NT2/D1 (cell line): ENCODE results near the gene DLAT.

Experiments
- DNase-seq: peaks from one replicate; pipeline ENCODE4 v3.0.0-alpha.2; 2011; ENCODE audit warnings: low read depth, low spot score
- H3K27me3 ChIP-seq: 2 replicates; pipeline ENCODE4 v1.6.0; 2011; ENCODE audit warnings: mild to moderate bottlenecking; ENCODE audit not compliant: insufficient read length, insufficient read depth
- H3K36me3 ChIP-seq: 2 replicates; pipeline ENCODE4 v1.6.1; 2011; ENCODE audit warnings: mild to moderate bottlenecking, low read length, mixed read lengths; ENCODE audit not compliant: insufficient read depth, insufficient read length
- H3K4me1 ChIP-seq: 2 replicates; pipeline ENCODE4 v1.5.1; 2011; ENCODE audit not compliant: insufficient read depth, insufficient read length
- H3K4me3 ChIP-seq: 2 replicates; pipeline ENCODE4 v1.5.1; 2011; ENCODE audit warnings: low read depth; ENCODE audit not compliant: insufficient read length
- H3K9ac ChIP-seq: 2 replicates; pipeline ENCODE4 v1.6.0; 2011; ENCODE audit warnings: low read depth; ENCODE audit not compliant: insufficient read length
- H3K9me3 ChIP-seq: 2 replicates; pipeline ENCODE4 v1.5.1; 2011; ENCODE audit warnings: mild to moderate bottlenecking, low read length; ENCODE audit not compliant: insufficient read depth
- SUZ12 ChIP-seq: IDR thresholded peaks from 2 replicates; pipeline ENCODE4 v1.6.1; 2011; ENCODE audit not compliant: insufficient read length, insufficient read depth; ENCODE audit errors: extremely low read depth
- YY1 ChIP-seq: IDR thresholded peaks from 2 replicates; pipeline ENCODE4 v1.6.1; 2011; ENCODE audit not compliant: insufficient read length, insufficient read depth
- ZNF274 ChIP-seq: IDR thresholded peaks from 2 replicates; pipeline ENCODE4 v1.6.1; 2011; ENCODE audit warnings: mild to moderate bottlenecking, low read depth, low read length

Gene DLAT

DNA sequence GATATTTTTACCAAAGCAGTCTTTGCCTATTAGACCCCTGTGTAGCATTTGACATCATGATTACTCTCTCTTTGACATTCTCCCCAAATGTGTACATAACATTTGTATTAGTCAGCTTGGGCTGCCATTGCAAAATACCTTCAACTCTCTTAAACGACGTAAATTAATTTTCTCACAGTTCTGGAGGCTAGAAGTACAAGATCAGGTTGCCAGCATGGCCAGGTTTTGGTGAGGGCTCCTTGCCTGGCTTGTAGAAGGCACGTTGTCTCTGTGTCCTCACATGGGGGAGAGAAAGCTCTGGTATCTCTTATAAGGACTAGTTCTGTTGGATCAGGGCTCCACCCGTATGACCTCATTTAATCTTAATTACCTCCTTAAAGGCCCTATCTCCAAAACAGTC, 12.3 kb upstream of the DLAT start:
- H3K36me3 ChIP-seq = no peaks in the 10 kb centered on the region
- no peak overlapping the region for H3K9ac ChIP-seq
- H3K27me3 ChIP-seq = no peaks in the 10 kb centered on the region
- DNase-seq = no peak
- no peaks in the 10 kb centered on the region for H3K4me1 ChIP-seq
- TF ChIP-seq SUZ12 (no peak), YY1 (no peak), ZNF274 (no peak)
- no peaks in the 10 kb centered on the region for H3K9me3 ChIP-seq
- H3K4me3 ChIP-seq = no peak overlapping the region

DNA sequence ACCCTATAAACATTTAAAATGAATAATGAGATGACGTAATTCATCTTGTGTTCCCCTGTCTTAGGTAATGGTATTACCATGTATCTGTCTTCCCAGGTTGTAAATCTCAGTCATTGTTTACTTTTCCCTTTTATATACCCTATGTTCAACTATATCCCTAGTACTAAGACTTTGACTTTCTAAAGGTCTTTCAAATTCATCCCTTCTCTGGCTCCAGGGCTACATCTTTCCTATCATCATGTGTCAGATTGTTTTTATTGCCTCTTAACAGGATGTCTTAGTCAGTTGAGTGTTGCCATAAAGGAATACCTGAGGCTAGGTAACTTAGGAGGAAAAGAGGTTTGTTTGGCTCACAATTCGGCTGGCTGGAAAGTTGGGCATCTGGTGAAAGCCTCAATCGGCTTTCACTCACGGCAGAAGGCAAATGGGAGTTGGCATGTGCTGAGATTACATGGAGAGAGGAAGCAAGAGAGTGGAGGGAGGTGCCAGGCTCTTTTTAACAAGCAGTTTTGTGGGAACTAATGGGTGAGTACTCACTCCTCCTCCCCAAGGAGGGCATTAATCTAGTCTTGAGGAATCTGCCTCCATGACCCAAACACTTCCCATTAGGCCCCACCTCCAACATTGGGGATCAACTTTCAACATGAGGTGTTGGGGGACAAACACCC, 11.6 kb upstream of the DLAT start:
- no peak for DNase-seq
- no peak overlapping the region for H3K4me3 ChIP-seq
- H3K9ac ChIP-seq = no peak overlapping the region
- no peaks in the 10 kb centered on the region for H3K4me1 ChIP-seq
- H3K9me3 ChIP-seq = no peaks in the 10 kb centered on the region
- no peak for TF ChIP-seq ZNF274
- no peak for TF ChIP-seq SUZ12
- TF ChIP-seq YY1 = no peak
- H3K27me3 ChIP-seq = no peaks in the 10 kb centered on the region
- H3K36me3 ChIP-seq = no peaks in the 10 kb centered on the region

DNA sequence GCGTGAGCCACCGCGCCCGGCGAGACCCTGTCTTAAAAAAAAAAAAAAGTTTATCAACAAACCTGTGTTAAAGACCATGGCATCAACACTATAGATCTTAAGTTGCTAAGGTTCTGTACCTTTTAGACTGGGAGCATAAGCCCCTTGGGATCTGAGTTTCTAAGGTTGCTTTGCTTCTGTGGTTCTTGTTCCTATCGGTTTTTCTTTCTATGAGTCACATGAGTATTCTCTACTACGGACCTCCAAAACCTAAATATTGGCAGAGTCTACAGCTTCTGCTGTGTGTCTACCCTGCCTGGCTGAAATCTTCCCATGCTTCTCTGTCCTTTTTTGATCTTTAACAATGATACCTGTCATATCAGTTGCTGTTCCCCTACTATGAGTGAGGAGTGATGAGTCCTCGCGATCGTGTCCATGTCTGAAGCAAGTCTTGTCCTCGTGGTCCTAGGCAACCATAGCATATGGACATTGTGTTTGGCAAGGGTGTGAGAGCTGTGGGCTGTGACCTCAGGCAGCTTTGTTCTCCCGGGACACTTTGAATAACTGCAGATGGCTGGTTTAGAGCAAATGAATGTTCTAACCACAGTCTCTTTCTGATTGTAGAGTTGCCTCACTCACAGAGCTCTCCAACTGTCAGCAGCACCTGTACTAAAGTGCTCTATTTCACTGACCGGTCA, 9.0 kb upstream of the DLAT start:
- no peak for DNase-seq
- Histone ChIP-seq H3K27me3 (no peaks in the 10 kb centered on the region), H3K9ac (no peak overlapping the region), H3K9me3 (no peaks in the 10 kb centered on the region), H3K4me3 (no peak overlapping the region), H3K36me3 (no peaks in the 10 kb centered on the region), H3K4me1 (no peaks in the 10 kb centered on the region)
- no peak for TF ChIP-seq YY1
- no peak for TF ChIP-seq SUZ12
- TF ChIP-seq ZNF274 = no peak

- H3K9ac ChIP-seq = no peak overlapping the region
- no peak for TF ChIP-seq SUZ12
- TF ChIP-seq YY1 = no peak
- TF ChIP-seq ZNF274 = no peak
- DNase-seq = no peak
- no peak overlapping the region for H3K4me3 ChIP-seq
- H3K27me3 ChIP-seq = no peaks in the 10 kb centered on the region
- no peaks in the 10 kb centered on the region for H3K36me3 ChIP-seq
- no peaks in the 10 kb centered on the region for H3K4me1 ChIP-seq
- H3K9me3 ChIP-seq = no peaks in the 10 kb centered on the region
Observed at GRCh38 chr11:112016765-112017376, 8.3 kb upstream of the DLAT start.

GRCh38 chr11:112017538-112017937, 7.7 kb upstream of the DLAT start:
- Histone ChIP-seq H3K4me1 (no peaks in the 10 kb centered on the region), H3K4me3 (no peak overlapping the region), H3K9me3 (no peaks in the 10 kb centered on the region)

GRCh38 chr11:112019066-112019465, 6.1 kb upstream of the DLAT start:
- Histone ChIP-seq H3K9me3 (no peaks in the 10 kb centered on the region), H3K36me3 (no peaks in the 10 kb centered on the region), H3K4me1 (no peaks in the 10 kb centered on the region), H3K4me3 (no peak overlapping the region), H3K9ac (no peak overlapping the region), H3K27me3 (no peaks in the 10 kb centered on the region)
- no peak for DNase-seq
- no peak for TF ChIP-seq YY1
- TF ChIP-seq SUZ12 = no peak
- TF ChIP-seq ZNF274 = no peak

More at GRCh38 chr11:112017538-112017937, 7.7 kb upstream of the DLAT start:
- DNase-seq = no peak
- Histone ChIP-seq H3K9ac (no peak overlapping the region), H3K27me3 (no peaks in the 10 kb centered on the region), H3K36me3 (no peaks in the 10 kb centered on the region)
- no peak for TF ChIP-seq SUZ12

DNA sequence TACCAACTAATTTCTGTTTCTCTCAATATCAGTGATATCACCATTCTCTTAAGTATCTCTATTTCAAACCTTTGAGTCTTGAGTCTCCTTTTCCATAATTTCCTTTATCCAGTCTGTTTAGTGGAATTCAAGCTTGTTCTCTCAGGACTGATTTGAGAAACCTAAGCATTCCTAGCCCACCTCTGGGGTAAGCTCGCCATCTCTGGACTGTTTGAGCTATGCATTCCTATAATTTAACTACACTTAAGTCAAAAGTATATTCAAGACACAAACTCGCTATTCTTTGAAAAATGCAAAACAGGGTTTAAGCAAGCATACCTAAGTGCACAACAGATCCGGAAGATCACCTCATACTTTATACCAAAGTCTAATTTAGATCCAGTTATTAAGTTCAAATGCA, 2.1 kb upstream of the DLAT start:
- no peak for DNase-seq
- no peak overlapping the region for H3K9ac ChIP-seq

More for the DNA sequence above, 2.1 kb upstream of the DLAT start:
- no peak for TF ChIP-seq YY1
- TF ChIP-seq ZNF274 = no peak
- TF ChIP-seq SUZ12 = no peak
- H3K4me3 ChIP-seq = no peak overlapping the region
- H3K27me3 ChIP-seq = no peaks in the 10 kb centered on the region
- no peaks in the 10 kb centered on the region for H3K9me3 ChIP-seq
- H3K36me3 ChIP-seq = peaks cover 4% of the 10 kb centered on the region
- H3K4me1 ChIP-seq = no peaks in the 10 kb centered on the region
